Caki2 (cell line): ENCODE data around the gene UGT1A8. TPM values are rescaled to one million over a fixed set of nuclear protein-coding genes. Genes with fewer than 3 reads are reported as not detected.

Source experiments
- DNase-seq: peaks from one replicate; pipeline ENCODE4 v3.0.0-alpha.2; 2015; ENCODE audit warnings: low read depth
- in situ Hi-C: cut with HindIII; loops from 2 replicates; pipeline ENCODE4 v1.10.0; 2016; ENCODE audit warnings: low sequenced_read_pairs, low pct_unique_long_range_greater_than_20kb, mixed read lengths
- total RNA-seq: library from RNA; depleted of rRNA; stranded (reverse); fragments of >200 nt; shearing (Covaris generic); gene quantifications from 2 replicates; pipeline ENCODE4 v1.2.3, GENCODE V29; 2014; ENCODE audit warnings: low replicate concordance; rRNA removed

Gene UGT1A8
- total RNA-seq, 1 experiment from 2014 or later: 2.2 TPM

DNA sequence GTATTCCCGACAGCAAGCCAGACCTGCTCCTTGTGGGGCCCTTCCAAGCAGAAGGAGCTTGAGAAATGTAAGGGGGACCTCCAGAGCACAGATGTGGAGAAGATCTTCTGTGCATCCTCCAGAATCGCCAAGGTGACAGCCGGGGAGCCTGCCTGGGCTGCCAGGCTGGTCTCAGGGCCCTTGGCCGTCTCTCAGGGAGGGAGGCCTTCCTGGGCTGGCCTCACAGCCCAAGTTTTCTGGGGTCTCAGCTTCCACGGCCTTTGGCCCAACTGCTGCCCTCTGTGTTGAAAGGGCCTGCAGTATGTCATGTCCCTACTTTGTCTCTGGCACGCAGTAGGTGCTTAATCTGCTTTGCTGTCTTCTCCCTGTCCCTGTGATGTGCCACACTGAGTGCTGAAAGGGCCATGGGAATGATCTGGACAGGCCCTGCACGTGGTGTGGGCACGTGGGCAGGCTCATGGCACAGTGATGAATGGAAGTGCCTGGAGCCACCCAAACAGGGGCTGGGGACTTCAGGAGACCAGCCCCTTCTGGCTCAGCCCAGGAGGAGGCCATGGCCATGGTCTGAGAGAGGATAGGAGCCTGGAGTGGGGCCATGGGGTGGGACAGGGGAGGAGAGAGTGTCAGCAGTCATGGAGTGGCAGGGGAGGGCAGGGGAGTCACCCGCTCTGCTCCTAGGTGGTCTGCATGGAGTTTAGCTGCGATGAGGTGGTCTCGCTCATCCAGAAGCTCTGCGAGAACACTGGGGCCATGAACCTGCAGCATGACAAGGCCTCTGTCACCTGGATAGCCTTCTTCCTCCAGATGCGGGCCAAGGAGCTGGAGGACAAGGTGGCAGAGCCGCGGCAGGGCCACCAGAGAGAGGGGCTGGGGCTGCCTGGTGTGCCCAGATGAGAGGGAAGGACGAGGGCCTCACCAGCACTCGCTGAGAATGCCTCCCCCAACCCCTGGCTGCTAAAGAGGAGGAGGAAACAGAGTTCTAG is 201.5 kb downstream of the UGT1A8 start:
- DNase-seq: no peak
- in situ Hi-C loops: no loop called here

DNA sequence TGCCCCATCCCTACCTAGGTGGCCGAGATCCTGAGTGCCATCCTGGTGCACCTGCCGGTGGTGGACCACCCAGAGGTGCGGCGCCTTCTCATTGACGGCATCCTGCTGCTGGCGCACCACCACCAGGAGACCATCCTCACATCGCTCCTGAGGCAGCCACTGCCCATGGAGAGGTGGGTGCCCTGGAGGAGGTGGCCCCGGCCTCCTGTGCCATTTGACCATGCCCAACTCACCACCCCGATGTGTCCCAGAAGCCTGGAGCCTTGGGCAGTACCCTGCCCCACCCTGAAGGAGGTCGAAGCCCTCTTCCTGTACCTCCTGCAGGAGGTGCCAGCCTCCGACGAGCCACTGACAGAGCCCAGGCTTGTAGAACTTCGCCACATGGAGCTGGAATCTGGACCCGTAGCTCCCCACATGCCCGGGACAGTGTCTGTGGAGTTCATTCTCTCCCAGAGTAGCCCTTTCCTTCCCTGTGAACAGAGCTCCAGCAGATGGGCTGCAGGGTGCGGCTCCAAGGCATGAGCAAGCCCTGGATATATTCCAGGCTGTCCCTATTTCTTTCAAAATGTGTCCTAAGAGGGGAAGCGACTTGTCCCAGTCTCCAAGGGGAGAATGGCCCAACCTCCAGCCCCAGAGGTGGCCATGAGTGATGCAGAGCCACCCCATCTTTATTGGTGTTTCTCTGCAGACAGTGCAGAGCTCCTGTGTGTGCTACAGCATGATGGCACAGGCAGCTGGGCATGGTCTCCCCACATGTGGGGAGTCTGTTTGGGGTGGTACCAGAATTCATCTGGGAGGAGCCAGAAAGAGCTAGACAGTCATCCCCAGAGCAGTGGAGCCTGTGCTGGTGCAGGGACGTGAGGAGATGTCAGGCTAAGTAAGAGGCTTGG is 202.7 kb downstream of the UGT1A8 start:
- no peak for DNase-seq
- in situ Hi-C loops: no loop called here

DNA sequence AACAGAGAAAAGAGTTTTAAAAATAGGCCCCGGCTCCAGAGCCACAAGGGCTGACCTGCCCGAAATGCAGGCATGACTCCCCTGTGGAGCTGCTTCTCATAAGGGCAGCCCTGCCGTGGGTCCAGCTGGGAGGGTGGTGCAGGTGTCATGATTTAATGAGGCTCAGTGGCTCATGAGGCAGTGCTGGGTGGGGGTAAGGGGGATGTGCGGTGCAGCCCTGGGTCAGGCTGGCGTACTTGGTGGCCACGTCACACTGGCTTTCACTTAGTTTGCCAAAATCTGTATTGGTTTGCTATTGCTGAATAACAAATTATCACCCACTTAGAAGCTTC is 203.3 kb downstream of the UGT1A8 start:
- no peak for DNase-seq
- in situ Hi-C loops: no loop called here

DNA sequence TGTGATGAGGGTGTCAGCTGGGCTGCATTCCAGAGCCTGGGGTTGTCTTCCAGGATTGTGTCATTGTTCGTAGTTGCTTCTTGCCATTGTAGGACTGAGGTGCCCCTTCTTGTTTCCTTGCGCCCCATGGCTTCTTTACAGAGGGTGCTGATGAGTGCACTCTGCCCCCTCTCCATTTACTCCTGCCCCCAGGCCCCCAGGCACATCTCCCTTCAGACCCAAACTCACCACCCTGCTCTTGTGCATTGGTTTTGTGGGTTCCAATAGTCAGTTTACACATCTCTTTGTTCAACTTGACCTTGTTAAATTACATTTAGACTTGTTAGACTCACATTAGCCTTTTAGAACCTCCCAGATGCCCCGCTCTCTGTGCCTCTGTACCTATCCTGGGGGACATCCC is 203.8 kb downstream of the UGT1A8 start:
- in situ Hi-C loops: no loop called here

DNA sequence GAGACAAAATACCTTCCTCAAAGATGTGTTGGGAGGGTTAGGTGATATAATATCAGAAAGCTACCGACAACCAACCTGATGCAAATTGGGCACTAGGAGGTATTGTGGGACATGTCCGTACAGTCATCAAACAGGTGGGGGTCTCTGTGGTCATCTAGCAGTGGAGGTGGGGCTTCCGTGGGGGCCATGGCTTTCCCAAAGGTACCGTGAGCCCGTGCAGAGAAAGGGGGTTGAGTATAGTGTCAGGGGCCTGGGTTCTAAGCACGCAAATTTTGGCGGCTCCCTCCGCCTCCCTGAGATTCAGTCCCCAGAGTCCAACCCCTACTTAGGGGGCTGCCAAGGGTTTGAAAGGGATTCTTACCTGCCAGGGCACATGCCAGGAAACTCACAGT is 204.3 kb downstream of the UGT1A8 start:
- in situ Hi-C loops: no loop called here
- no peak for DNase-seq

More for the DNA sequence above, 203.8 kb downstream of the UGT1A8 start:
- no peak for DNase-seq

DNA sequence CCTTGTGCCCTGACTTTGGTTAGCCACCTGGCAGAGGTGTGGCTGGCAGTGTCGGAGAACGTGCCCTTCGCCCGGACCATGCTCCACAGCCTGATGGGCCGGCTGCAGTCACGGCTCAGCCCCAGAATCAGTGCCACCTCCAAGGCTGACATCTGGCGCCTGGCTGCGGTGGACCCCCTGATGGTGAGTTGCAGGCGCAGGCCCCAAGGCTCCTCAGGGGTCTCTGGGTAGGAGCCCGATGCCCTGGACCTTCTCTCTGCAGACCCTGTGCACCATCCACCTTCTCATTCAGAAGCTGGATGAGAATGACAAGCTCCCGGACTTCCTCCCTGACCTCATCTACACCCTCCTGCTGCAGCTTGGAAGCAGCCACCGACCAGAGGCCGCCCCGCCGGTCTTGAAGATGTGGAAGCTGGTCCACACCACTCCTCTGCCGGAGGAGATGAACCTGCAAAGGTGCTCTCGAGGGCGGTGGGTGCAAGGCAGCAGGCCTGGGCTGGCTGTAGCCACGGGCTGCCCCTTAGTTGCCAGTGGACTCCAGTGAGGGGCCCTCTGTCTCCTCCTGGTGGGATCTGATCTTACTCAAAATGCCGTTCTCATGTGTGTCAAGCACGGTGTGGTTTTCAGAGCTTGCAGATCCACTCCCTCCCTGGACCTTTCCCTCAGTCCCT is 204.8 kb downstream of the UGT1A8 start:
- no peak for DNase-seq
- in situ Hi-C loops: no loop called here

Other genes with a start within 250 kb of the UGT1A8 start
- 12.2 and 23.4 TPM in 2 replicates for gene USP40, start 50.9 kb upstream of the UGT1A8 start, total RNA-seq
- gene UGT1A10, start 18.8 kb downstream of the UGT1A8 start, total RNA-seq: not detected in 2 replicates
- 127 and 161 TPM in 2 replicates for gene UGT1A9, start 54.3 kb downstream of the UGT1A8 start, total RNA-seq
- 39.2 and 45.3 TPM in 2 replicates for gene UGT1A7, start 64.3 kb downstream of the UGT1A8 start, total RNA-seq
- gene UGT1A6, start 75.3 kb downstream of the UGT1A8 start, total RNA-seq: 130 and 145 TPM in 2 replicates
- not detected in 2 replicates for gene UGT1A5, start 95.3 kb downstream of the UGT1A8 start, total RNA-seq
- gene UGT1A4, start 101.1 kb downstream of the UGT1A8 start, total RNA-seq: 0.10 and 3.3 TPM in 2 replicates
- 0.78 TPM in 1 of 2 replicates, not detected in the other for gene UGT1A3, start 111.4 kb downstream of the UGT1A8 start, total RNA-seq
- gene UGT1A1, start 142.6 kb downstream of the UGT1A8 start, total RNA-seq: 6.9 and 10.4 TPM in 2 replicates
- gene MROH2A, start 160.7 kb downstream of the UGT1A8 start, total RNA-seq: not detected in 2 replicates
- gene HJURP, start 236.9 kb downstream of the UGT1A8 start, total RNA-seq: 33.9 and 34.9 TPM in 2 replicates